ENCODE data around the gene GEMIN7. TPM values are rescaled to one million over a fixed set of nuclear protein-coding genes. Genes with fewer than 3 reads are reported as not detected.
A peak's percentile ranks its signal among the peaks of the same experiment; 100 is the strongest.

The GEMIN7 gene
- total and polyA plus RNA-seq, 2 of the 13 experiments (the other 11 are each of a cell fraction or from before 2014, with no cell fraction given) = 24.1 to 30.6 TPM

DNA sequence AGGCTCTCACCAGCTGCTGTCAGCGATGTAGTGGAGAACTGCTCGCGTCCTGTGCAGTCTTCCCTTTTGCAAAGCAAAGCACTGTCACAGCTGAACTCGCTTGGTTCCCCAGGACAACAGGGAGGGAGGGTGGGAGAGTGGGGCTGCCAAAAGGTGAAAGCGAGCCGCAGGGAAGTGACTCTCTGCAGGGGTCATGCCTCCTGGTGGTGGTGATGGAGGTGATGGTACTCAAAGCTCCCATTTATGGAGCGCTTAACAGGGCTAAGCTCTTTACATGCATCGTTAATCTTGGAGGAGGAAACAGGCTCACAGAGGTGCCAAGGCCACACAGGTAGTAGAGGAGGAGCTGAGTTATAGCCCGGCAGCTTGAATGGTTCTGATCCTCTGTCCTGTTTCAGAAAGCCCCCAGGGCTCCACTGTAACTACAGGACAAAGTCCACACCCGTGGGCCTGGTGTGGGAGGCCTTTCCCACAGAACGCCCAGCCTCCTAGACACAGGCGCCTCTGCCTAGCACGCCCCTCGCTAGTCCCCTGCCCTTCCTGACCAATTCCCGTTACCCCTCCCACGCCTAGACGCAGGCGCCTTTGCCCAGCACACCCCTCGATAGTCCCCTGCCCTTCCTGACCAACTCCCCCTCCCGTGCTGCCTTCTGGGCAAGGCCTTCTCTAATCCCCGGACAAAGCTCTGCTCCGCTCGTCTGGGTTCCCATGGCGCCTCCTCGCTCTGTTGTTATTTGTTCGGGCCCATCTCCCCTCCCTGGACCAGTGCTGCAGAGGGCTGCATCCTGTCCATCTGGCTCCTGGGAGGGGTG lies 24.7 kb downstream of the GEMIN7 start (continued):
- TF ChIP-seq ZBED4 (CRISPR knock-in tag; IDR thresholded peaks at IDR 0.05; ENCODE audit: borderline replicate concordance) (no peak), RFXANK (CRISPR knock-in tag; IDR thresholded peaks at IDR 0.05) (0 out of 2 replicates have a peak, but pooled peaks have one; percentile 26), SAP130 (CRISPR knock-in tag; IDR thresholded peaks at IDR 0.05; ENCODE audit: low read depth) (peak; percentile 49; the same call in 1 of the 2 replicates), HNF1B (CRISPR knock-in tag; IDR thresholded peaks at IDR 0.05) (peak; percentile 45; the same call in 1 of the 2 replicates), KLF11 (CRISPR knock-in tag; IDR thresholded peaks at IDR 0.05) (no peak; the same call in 1 of the 2 replicates), MZF1 (CRISPR knock-in tag; IDR thresholded peaks at IDR 0.05; ENCODE audit: borderline replicate concordance) (no peak), KMT2A (CRISPR knock-in tag; IDR thresholded peaks at IDR 0.05) (peak; percentile 64; the same call in 1 of the 2 replicates), SMC3 (IDR thresholded peaks at IDR 0.05; ENCODE audit: low read length) (peak; percentile 32; the same call in 1 of the 2 replicates), ZNF292 (CRISPR knock-in tag; IDR thresholded peaks at IDR 0.05; ENCODE audit: borderline replicate concordance, low read depth) (peak; percentile 76; the same call in 1 of the 2 replicates), PPARG (CRISPR knock-in tag; conservative IDR thresholded peaks at IDR 0.05) (no peak), TGIF2 (CRISPR knock-in tag; IDR thresholded peaks at IDR 0.05) (peak; percentile 46; the same call in 1 of the 2 replicates), PHF5A (CRISPR knock-in tag; IDR thresholded peaks at IDR 0.05; ENCODE audit: low read depth, unreplicated experiment) (no peak), PRDM4 (CRISPR knock-in tag; IDR thresholded peaks at IDR 0.05; ENCODE audit: borderline replicate concordance) (no peak), SKI (IDR thresholded peaks at IDR 0.05; ENCODE audit: partially characterized antibody) (peak; percentile 47), NCOA1 (CRISPR knock-in tag; IDR thresholded peaks at IDR 0.05) (no peak), IRF2 (CRISPR knock-in tag; IDR thresholded peaks at IDR 0.05) (0 out of 2 replicates have a peak, but pooled peaks have one; percentile 41), ZNF574 (CRISPR knock-in tag; IDR thresholded peaks at IDR 0.05) (peak; percentile 67)
- TF ChIP-seq, protein P1, sequence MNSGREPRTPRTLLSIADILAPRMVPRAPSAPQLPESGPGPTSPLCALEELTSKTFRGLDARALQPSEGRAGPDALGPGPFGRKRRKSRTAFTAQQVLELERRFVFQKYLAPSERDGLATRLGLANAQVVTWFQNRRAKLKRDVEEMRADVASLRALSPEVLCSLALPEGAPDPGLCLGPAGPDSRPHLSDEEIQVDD (CRISPR knock-in tag; IDR thresholded peaks at IDR 0.05; ENCODE audit: borderline replicate concordance) = no peak
